Stomach (tissue), 9 donors: ENCODE results near the gene SFRP4. TPM values are rescaled to one million over a fixed set of nuclear protein-coding genes. Genes with fewer than 3 reads are reported as not detected.

Source experiments
- DNase-seq, 2 donors: peaks; one replicate each; pipeline versions ENCODE4 v3.0.0 to v3.0.0-alpha.2; 2013 to 2019
- H3K27ac ChIP-seq, 5 donors: fragments of 200-600 bp in 4 of 5; sonication (generic) in 4 of 5; one replicate each; pipeline ENCODE4 v1.5.1; 2013 to 2019; ENCODE audit warnings: mild to moderate bottlenecking in 1 of 5, moderate library complexity in 1 of 5
- H3K27me3 ChIP-seq, 3 donors: fragments of 200-600 bp; sonication (generic); one replicate each; pipeline ENCODE4 v1.5.1; 2017 to 2019; ENCODE audit warnings: mixed run types in 1 of 3
- H3K36me3 ChIP-seq, 4 donors: fragments of 200-600 bp; sonication (generic); 1 replicate in 3 of 4; 2 replicates in 1 of 4; pipeline ENCODE4 v1.5.1; 2016 to 2019
- H3K4me1 ChIP-seq, 4 donors: fragments of 200-600 bp; sonication (generic); one replicate each; pipeline ENCODE4 v1.5.1; 2016 to 2019
- H3K4me3 ChIP-seq, 4 donors: fragments of 200-600 bp; sonication (generic) in 3 of 4; one replicate each; pipeline ENCODE4 v1.5.1; 2016 to 2019; ENCODE audit warnings: mild to moderate bottlenecking in 1 of 4
- H3K9me3 ChIP-seq, 4 donors: fragments of 200-600 bp; sonication (generic); one replicate each; pipeline ENCODE4 v1.5.1; 2016 to 2019
- EP300 ChIP-seq: sonication (generic); formaldehyde crosslinking; IDR thresholded peaks from one replicate; pipeline ENCODE4 v1.6.1; 2017; ENCODE audit warnings: antibody characterized with exemption
- POLR2A ChIP-seq, 4 donors: fragments of 450-650 bp; IDR thresholded peaks; one replicate each; pipeline ENCODE4 v1.6.1; 2016; ENCODE audit warnings: antibody characterized with exemption in 4 of 4, control low read depth in 2 of 4, mild to moderate bottlenecking in 1 of 4, moderate library complexity in 1 of 4
- POLR2AphosphoS5 ChIP-seq, 3 donors: sonication (generic); formaldehyde crosslinking; IDR thresholded peaks; one replicate each; pipeline ENCODE4 v1.6.1; 2016; ENCODE audit warnings: antibody characterized with exemption in 3 of 3
- whole genome bisulfite sequencing, 5 donors: extraction: QIAGEN DNeasy Blood & Tissue Kit in 3 of 5; methylation state at CpG; one replicate each; pipeline versions ENCODE4 v1.1.5 to v1.1.7; 2013 to 2018; 5-methylcytosine and 5-hydroxymethylcytosine counted together
- intact Hi-C: fragments of 100-400 bp; cut with DNase I; formaldehyde crosslinking; loops from one replicate; pipeline ENCODE4 v1.15.1; 2023; ENCODE audit warnings: low total_unique reads
- polyA plus RNA-seq, 3 donors: library from polyadenylated mRNA; stranded (reverse); fragments of 200-250 nt; gene quantifications; one replicate each; pipeline ENCODE4 v1.2.3, GENCODE V29; 2013
- total RNA-seq, 5 donors: library from RNA; depleted of rRNA; stranded (reverse); fragments of >200 nt; gene quantifications; one replicate each; pipeline versions ENCODE4 v1.1.0 to v1.2.3, GENCODE V29; 2014 to 2016
- TF ChIP-seq, protein P1 (sequence below), 7 experiments: fragments of 450-650 bp in 4 of 7; fragments of 200-600 bp in 3 of 7; sonication (generic) in 3 of 7; IDR thresholded peaks; one replicate each; pipeline ENCODE4 v1.5.1; 2016 to 2019; ENCODE audit warnings: antibody characterized with exemption in 7 of 7, control low read depth in 2 of 7, mild to moderate bottlenecking in 1 of 7
- donor health status: healthy with polysubstance abuse.
- donor health status: Bipolar disorder and iron deficiency.
- donor health status: healthy.

SFRP4 gene
- total and polyA plus RNA-seq, 8 donors = 0.29 to 7.9 (median 0.45) TPM; not detected in 3

DNA sequence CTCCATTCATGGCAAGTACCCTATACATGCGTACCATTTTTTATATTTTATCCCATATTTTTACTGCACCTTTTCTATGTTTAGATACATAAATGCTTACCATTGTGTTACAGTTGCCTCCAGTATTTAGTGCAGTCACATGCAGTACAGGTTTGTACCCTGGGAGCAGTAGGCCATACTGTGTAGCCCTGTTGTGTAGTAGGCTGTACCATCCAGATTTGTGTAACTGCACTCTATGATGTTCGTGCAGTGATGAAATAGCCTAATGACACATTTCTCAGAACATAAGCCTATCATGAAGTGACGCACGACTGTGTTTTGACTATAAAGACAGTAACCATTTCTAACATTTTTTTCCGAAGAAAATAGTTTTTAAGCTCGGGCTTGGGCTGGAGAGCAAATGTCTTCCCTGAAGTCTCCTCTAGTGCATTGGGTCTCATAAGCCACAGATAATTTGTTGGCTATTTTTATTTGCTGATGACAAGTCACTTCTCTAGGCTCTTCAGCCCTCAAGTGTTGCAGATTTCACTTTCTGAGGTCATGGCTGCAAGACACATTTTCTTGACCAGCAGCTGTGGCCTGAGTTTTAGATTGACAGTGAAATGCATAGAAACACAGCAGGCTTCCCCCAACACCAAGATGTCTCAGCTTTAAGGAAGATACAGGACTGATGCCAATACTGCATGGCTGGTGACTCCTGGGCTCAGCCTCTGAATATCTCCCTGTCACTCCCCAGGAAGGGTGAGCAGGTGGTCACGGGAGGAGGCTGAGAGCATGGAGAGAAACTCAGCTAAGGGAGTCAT lies 30.7 kb upstream of the SFRP4 start:
- no peak overlapping the region for H3K27ac ChIP-seq
- no peak for DNase-seq
- H3K4me1 ChIP-seq = peaks cover 0 to 19% (median 6%) of the 10 kb centered on the region in 4 donors
- H3K36me3 ChIP-seq = peaks cover 0 to 4% (median 0%) of the 10 kb centered on the region in 4 donors
- no peaks in the 10 kb centered on the region for H3K27me3 ChIP-seq
- H3K9me3 ChIP-seq = peaks cover 0 to 6% (median 0%) of the 10 kb centered on the region in 4 donors
- no peak for TF ChIP-seq POLR2A (IDR thresholded peaks at IDR 0.05)
- TF ChIP-seq POLR2AphosphoS5 (IDR thresholded peaks at IDR 0.05) = no peak
- TF ChIP-seq EP300 = no peak
- TF ChIP-seq, protein P1, sequence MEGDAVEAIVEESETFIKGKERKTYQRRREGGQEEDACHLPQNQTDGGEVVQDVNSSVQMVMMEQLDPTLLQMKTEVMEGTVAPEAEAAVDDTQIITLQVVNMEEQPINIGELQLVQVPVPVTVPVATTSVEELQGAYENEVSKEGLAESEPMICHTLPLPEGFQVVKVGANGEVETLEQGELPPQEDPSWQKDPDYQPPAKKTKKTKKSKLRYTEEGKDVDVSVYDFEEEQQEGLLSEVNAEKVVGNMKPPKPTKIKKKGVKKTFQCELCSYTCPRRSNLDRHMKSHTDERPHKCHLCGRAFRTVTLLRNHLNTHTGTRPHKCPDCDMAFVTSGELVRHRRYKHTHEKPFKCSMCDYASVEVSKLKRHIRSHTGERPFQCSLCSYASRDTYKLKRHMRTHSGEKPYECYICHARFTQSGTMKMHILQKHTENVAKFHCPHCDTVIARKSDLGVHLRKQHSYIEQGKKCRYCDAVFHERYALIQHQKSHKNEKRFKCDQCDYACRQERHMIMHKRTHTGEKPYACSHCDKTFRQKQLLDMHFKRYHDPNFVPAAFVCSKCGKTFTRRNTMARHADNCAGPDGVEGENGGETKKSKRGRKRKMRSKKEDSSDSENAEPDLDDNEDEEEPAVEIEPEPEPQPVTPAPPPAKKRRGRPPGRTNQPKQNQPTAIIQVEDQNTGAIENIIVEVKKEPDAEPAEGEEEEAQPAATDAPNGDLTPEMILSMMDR (IDR thresholded peaks at IDR 0.05) = no peak
- H3K4me3 ChIP-seq = no peak overlapping the region
- 79 to 92% (median 91%) methylated on average over 7 of the region's 7 CpGs for WGBS, 5 donors
- intact Hi-C loops = no loop called here

- Histone ChIP-seq H3K4me3 (no peak overlapping the region), H3K9me3 (peaks cover 0 to 6% (median 0%) of the 10 kb centered on the region in 4 donors), H3K36me3 (no peaks in the 10 kb centered on the region), H3K27ac (no peak overlapping the region), H3K27me3 (no peaks in the 10 kb centered on the region), H3K4me1 (peaks cover 0 to 19% (median 6%) of the 10 kb centered on the region in 4 donors)
- DNase-seq = no peak
- TF ChIP-seq EP300 (no peak), POLR2A (IDR thresholded peaks at IDR 0.05) (no peak), POLR2AphosphoS5 (IDR thresholded peaks at IDR 0.05) (no peak)
- TF ChIP-seq, protein P1 (IDR thresholded peaks at IDR 0.05) = no peak
- WGBS, 5 donors = 70 to 80% (median 72%) methylated on average over 4 of the region's 4 CpGs
- intact Hi-C loops = no loop called here
Observed at GRCh38 chr7:37945336-37945735, 28.7 kb upstream of the SFRP4 start.

GRCh38 chr7:37944737-37945054 lies 28.1 kb upstream of the SFRP4 start:
- peak overlapping the region in 1 of 5 donors; percentile 57 for H3K27ac ChIP-seq
- peaks cover 0 to 19% (median 6%) of the 10 kb centered on the region in 4 donors for H3K4me1 ChIP-seq
- TF ChIP-seq, protein P1 (IDR thresholded peaks at IDR 0.05) = no peak
- no peak for TF ChIP-seq POLR2A (IDR thresholded peaks at IDR 0.05)
- TF ChIP-seq POLR2AphosphoS5 (IDR thresholded peaks at IDR 0.05) = no peak
- no peak for TF ChIP-seq EP300
- 74 to 83% (median 78%) methylated on average over 2 of the region's 2 CpGs for WGBS, 5 donors
- intact Hi-C loops = no loop called here
- H3K36me3 ChIP-seq = no peaks in the 10 kb centered on the region
- H3K9me3 ChIP-seq = peaks cover 0 to 6% (median 0%) of the 10 kb centered on the region in 4 donors
- H3K27me3 ChIP-seq = no peaks in the 10 kb centered on the region
- no peak overlapping the region for H3K4me3 ChIP-seq
- no peak for DNase-seq

GRCh38 chr7:37943905-37944736 lies 27.5 kb upstream of the SFRP4 start:
- Histone ChIP-seq H3K27me3 (no peaks in the 10 kb centered on the region), H3K4me3 (no peak overlapping the region), H3K9me3 (peaks cover 0 to 6% (median 0%) of the 10 kb centered on the region in 4 donors), H3K36me3 (no peaks in the 10 kb centered on the region), H3K27ac (peak overlapping the region in 3 of 5 donors; percentile 36 to 57 (median 52)), H3K4me1 (peaks cover 0 to 19% (median 6%) of the 10 kb centered on the region in 4 donors)
- intact Hi-C loops = no loop called here
- WGBS, 5 donors = 54 to 73% (median 65%) methylated on average over 8 of the region's 8 CpGs
- DNase-seq = peak in 1 of 2 donors; percentile 34
- no peak for TF ChIP-seq POLR2A (IDR thresholded peaks at IDR 0.05)
- TF ChIP-seq, protein P1 (IDR thresholded peaks at IDR 0.05) = no peak
- TF ChIP-seq POLR2AphosphoS5 (IDR thresholded peaks at IDR 0.05) = no peak
- no peak for TF ChIP-seq EP300
